ENCODE measurements around the gene ZNF625.

The ZNF625 gene

DNA sequence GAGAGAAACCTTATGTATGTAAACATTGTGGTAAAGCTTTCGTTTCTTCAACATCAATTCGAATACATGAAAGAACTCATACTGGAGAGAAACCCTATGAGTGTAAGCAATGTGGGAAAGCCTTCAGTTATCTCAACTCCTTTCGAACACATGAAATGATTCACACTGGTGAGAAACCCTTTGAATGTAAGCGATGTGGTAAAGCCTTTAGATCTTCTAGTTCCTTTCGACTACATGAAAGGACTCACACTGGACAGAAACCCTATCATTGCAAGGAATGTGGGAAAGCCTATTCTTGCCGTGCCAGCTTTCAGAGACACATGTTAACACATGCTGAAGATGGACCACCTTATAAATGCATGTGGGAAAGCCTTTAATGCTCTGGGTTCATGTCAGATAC, 31.1 kb upstream of the ZNF625 start:
- DNase-seq (ENCODE audit: low read depth in 2 of 2) = peak in 1 of 2 donors; percentile 20
- TF ChIP-seq, protein P1, sequence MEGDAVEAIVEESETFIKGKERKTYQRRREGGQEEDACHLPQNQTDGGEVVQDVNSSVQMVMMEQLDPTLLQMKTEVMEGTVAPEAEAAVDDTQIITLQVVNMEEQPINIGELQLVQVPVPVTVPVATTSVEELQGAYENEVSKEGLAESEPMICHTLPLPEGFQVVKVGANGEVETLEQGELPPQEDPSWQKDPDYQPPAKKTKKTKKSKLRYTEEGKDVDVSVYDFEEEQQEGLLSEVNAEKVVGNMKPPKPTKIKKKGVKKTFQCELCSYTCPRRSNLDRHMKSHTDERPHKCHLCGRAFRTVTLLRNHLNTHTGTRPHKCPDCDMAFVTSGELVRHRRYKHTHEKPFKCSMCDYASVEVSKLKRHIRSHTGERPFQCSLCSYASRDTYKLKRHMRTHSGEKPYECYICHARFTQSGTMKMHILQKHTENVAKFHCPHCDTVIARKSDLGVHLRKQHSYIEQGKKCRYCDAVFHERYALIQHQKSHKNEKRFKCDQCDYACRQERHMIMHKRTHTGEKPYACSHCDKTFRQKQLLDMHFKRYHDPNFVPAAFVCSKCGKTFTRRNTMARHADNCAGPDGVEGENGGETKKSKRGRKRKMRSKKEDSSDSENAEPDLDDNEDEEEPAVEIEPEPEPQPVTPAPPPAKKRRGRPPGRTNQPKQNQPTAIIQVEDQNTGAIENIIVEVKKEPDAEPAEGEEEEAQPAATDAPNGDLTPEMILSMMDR (IDR thresholded peaks at IDR 0.05; ENCODE audit: low read depth, low read length) = no peak
- H3K4me3 ChIP-seq (replicated peaks in 1 of 2; ENCODE audit: low read depth in 2 of 2, low read length in 2 of 2) = no peak overlapping the region

DNA sequence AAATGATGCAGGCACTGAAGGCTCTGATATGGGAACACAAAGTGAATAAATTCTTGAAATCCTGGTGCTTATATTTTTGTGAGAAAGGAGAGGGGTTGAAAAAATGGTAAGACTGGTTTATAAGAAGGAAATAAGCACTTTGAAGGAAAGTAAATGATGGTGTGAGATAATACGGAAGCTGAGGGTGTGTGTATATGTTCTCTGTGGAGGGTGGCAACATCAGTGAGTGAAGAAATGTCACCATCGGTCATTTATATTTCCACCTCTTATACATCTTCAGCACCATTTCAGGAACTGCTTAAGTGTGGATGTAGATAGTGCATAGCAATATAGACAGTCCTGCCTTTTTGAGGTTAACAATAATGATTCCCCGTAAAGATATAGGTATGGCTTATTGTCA, 23.8 kb upstream of the ZNF625 start:
- DNase-seq (ENCODE audit: low read depth in 2 of 2) = no peak
- TF ChIP-seq, protein P1 (IDR thresholded peaks at IDR 0.05; ENCODE audit: low read depth, low read length) = no peak
- H3K4me3 ChIP-seq (replicated peaks in 1 of 2; ENCODE audit: low read depth in 2 of 2, low read length in 2 of 2) = no peak overlapping the region

DNA sequence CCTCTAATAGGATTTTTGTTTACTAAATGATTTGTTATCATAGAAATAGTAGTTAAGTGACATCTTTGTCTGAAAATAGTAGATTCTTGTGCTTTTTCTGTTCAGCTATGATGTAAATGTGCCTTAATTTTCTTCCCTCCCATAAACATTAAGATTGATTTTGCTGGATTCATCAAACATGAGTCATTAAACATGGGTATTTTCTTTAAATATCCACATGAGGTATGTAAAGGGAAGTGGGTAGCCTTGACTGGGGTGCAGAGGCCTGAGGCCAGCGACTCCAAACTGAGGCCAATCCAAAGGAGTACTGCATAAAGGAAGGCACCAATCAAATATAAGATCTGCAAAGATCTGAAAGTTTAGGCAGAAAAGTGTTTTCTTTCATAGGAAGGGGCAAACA, 10.1 kb upstream of the ZNF625 start:
- no peak overlapping the region for H3K4me3 ChIP-seq (replicated peaks in 1 of 2; ENCODE audit: low read depth in 2 of 2, low read length in 2 of 2)
- peak in 1 of 2 donors; percentile 21 for DNase-seq (ENCODE audit: low read depth in 2 of 2)
- TF ChIP-seq, protein P1 (IDR thresholded peaks at IDR 0.05; ENCODE audit: low read depth, low read length) = no peak

DNA sequence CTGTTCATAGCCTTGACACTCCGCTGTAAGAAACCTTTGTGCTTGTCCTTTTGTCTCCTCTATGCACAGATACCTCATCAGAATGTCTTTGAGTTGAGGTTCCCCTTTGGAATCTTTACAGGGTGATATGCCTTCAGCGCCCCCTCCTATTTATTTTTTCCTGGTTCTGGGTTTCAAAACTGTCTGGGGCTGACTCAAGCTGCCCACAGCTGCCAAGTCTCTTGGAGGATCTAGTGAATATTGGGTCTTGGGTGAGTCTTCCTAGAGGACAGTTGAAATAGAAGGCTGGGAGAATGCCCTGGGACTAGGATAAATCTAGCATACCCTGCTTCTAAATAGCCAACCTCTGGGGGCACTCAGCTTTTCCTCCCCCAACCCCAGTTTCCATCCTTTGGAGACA, 7.3 kb upstream of the ZNF625 start:
- TF ChIP-seq, protein P1 (IDR thresholded peaks at IDR 0.05; ENCODE audit: low read depth, low read length) = no peak
- H3K4me3 ChIP-seq (replicated peaks in 1 of 2; ENCODE audit: low read depth in 2 of 2, low read length in 2 of 2) = peak overlapping the region; percentile 94 to 95
- DNase-seq (ENCODE audit: low read depth in 2 of 2) = peak; percentile 31 to 56

DNA sequence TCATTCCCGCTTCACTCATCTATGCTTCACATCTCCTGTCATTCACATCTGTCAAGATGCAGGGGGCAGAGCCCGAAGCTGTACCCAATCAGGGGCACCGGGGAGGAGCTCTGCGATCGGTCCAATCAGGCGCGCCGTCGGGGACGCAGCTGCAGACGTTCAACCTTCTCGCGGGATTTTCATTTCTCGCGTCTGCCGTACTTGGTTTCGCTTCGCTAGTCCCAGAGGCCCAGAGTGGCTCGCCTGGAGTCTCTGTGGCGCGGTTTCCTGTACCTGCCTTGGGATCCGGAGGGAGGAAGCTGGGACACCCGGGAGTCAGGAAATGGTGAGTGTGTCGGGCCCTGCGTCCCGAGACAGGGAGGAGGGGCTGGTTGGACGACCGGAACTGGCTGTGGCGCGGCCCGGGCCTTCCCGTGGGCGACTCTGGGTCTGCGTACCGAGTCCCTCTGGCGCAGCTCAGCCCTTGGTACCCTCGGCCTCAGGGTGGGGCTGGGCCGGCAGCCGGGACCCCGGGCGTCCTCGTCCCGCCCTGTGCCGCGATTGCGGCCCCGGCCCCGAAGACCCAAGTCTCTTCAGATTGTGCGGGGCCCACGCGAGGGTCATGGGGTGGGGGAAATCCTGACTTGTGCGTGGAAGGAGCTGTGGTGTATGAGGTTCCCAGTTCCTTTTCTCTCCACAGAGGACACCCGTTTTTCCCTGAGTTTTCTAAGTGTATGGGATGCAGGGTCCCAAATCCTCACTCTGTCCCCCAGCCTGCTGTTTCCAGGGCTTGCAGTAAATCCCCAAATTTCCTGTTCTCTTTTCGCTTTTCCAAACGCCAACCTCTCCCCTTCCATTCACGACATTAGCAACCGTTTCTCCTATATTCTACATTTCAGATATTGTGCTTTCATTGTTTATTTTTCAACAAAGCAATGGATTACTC, 6.6 kb upstream of the ZNF625 start, which contains the start of gene ZNF136:
TSS of gene ZNF136 (plus strand) at position 215 of the 925 bp plus-strand sequence. CDS start at position 323, 108 bp downstream.
- peak within 1 kb of the TSS; percentile 94 to 95 for H3K4me3 ChIP-seq (replicated peaks in 1 of 2; ENCODE audit: low read depth in 2 of 2, low read length in 2 of 2)
- TF ChIP-seq, protein P1 (IDR thresholded peaks at IDR 0.05; ENCODE audit: low read depth, low read length) = no peak
- peak; percentile 95 to 98 for DNase-seq (ENCODE audit: low read depth in 2 of 2)

DNA sequence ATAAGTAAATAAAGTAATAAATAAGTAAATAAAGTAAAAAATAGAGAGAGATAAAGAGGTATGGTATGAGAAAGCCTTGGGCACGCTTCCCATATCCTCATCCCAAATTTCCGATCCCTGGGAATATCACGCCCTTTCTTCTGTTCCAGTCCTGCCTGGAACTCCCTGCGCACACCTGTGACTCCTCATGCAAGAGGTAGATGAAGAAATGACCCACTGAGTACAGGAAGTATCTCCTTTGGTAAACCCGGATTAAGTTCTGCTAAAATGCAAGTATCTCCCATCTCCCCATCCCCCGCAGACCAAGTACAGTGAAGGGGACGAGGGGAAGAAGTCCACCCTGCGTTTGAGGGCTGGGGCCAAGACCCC, 6.0 kb upstream of the ZNF625 start:
- TF ChIP-seq, protein P1 (IDR thresholded peaks at IDR 0.05; ENCODE audit: low read depth, low read length) = no peak
- peak overlapping the region; percentile 94 to 95 for H3K4me3 ChIP-seq (replicated peaks in 1 of 2; ENCODE audit: low read depth in 2 of 2, low read length in 2 of 2)
- DNase-seq (ENCODE audit: low read depth in 2 of 2) = no peak

Data from cardiac fibroblast (primary cell).